K562 (cell line): Measurements from ENCODE around the gene PCSK2. TPM values are rescaled to one million over a fixed set of nuclear protein-coding genes. Genes with fewer than 3 reads are reported as not detected.

Experiments
- ATAC-seq: fragments of 200-7000 bp; cut with Tn5 transposase; 3 replicates; pipeline ENCODE4 v1.9.1; 2020; ENCODE audit warnings: moderate library complexity
- BruUV-seq: library from RNA; stranded (reverse); fragments of 400-500 nt; replicated peaks from 2 replicates; lab custom pipeline; 2021; lab: Mats Ljungman, UMichigan
- CTCF ChIA-PET: fragments of 300-600 bp; formaldehyde crosslinking; extraction: SDS; loops from one replicate; lab custom pipeline; 2021; ENCODE audit warnings: low intra/inter-chr PET ratio; lab: Yijun Ruan, JAX
- POLR2A ChIA-PET: fragments of 300-600, 350-650 bp; sonication (Branson Sonifier 250); formaldehyde crosslinking; extraction: SDS; loops from one replicate; lab custom pipeline; 2021; ENCODE audit warnings: antibody characterized with exemption, inconsistent platforms; lab: Yijun Ruan, JAX
- DNase-seq, 4 experiments: peaks; one replicate each; pipeline versions ENCODE4 v3.0.0 to v3.0.0-alpha.2; 2011 to 2018; ENCODE audit warnings: low spot score in 3 of 4, mixed read lengths in 3 of 4; ENCODE audit errors: extremely low read depth in 1 of 4
- FAIRE-seq: peaks from 2 replicates; lab custom pipeline; 2011; peaks lifted over from hg19 to GRCh38; lab: Jason Lieb, UNC
- H2AFZ ChIP-seq: 2 replicates; pipeline ENCODE4 v1.6.0; 2011; ENCODE audit warnings: low read depth, low read length, control low read depth, inconsistent platforms
- H3K27ac ChIP-seq: fragments of 200-600 bp; 3 replicates; pipeline ENCODE4 v1.8.0; 2011; ENCODE audit warnings: low read depth, mild to moderate bottlenecking, control low read depth, inconsistent platforms, low read length, moderate library complexity, mixed read lengths; ENCODE audit errors: extremely low read depth
- H3K27me3 ChIP-seq, 2 experiments: fragments of 300-600 bp in 1 of 2; 2 replicates in 1 of 2; 3 replicates in 1 of 2; pipeline versions ENCODE4 v1.6.0 to v1.8.0; 2011; ENCODE audit warnings: inconsistent platforms in 2 of 2, low read length in 2 of 2, mild to moderate bottlenecking in 1 of 2, mixed read lengths in 1 of 2, moderate library complexity in 1 of 2; ENCODE audit not compliant: control insufficient read depth in 2 of 2, insufficient read depth in 2 of 2
- H3K36me3 ChIP-seq: fragments of 300-600 bp; 3 replicates; pipeline ENCODE4 v1.8.0; 2011; ENCODE audit warnings: mild to moderate bottlenecking, low read length, inconsistent platforms; ENCODE audit not compliant: control insufficient read depth, insufficient read depth
- H3K4me1 ChIP-seq, 2 experiments: fragments of 200-600 bp in 1 of 2; replicated peaks in 1 of 2; 2 replicates in 1 of 2; 3 replicates in 1 of 2; pipeline versions ENCODE4 v1.5.1 to v1.8.0; 2011; ENCODE audit warnings: inconsistent platforms in 2 of 2, low read length in 2 of 2, mild to moderate bottlenecking in 1 of 2, mixed read lengths in 1 of 2, moderate library complexity in 1 of 2; ENCODE audit not compliant: control insufficient read depth in 2 of 2, insufficient read depth in 2 of 2
- H3K4me2 ChIP-seq: 2 replicates; pipeline ENCODE4 v1.6.1; 2011; ENCODE audit warnings: low read length, control low read depth, inconsistent platforms, mixed read lengths; ENCODE audit not compliant: insufficient read depth
- H3K4me3 ChIP-seq: fragments of 200-600 bp; sonication (generic), shearing (Covaris generic); 2 replicates; pipeline ENCODE4 v1.5.1; 2016; ENCODE audit warnings: control low read depth, inconsistent platforms
- H3K79me2 ChIP-seq: fragments of 200-600 bp; 3 replicates; pipeline ENCODE4 v1.8.0; 2011; ENCODE audit warnings: low read length, inconsistent platforms; ENCODE audit not compliant: control insufficient read depth, insufficient read depth
- H3K9ac ChIP-seq, 2 experiments: 2 replicates each; pipeline versions ENCODE4 v1.6.0 to v1.6.1; 2011; ENCODE audit warnings: low read depth in 2 of 2, low read length in 2 of 2, control low read depth in 1 of 2, inconsistent platforms in 1 of 2, mild to moderate bottlenecking in 1 of 2, mixed read lengths in 1 of 2; ENCODE audit not compliant: insufficient read depth in 1 of 2
- H3K9me1 ChIP-seq: one replicate; pipeline ENCODE4 v1.6.0; 2011; ENCODE audit warnings: inconsistent platforms, mild to moderate bottlenecking, low read length, moderate library complexity; ENCODE audit not compliant: control insufficient read depth, insufficient read depth
- H3K9me3 ChIP-seq: replicated peaks from 2 replicates; pipeline ENCODE4 v1.5.1; 2011; ENCODE audit warnings: low read depth, low read length, inconsistent platforms; ENCODE audit not compliant: control insufficient read depth, insufficient read depth
- H4K20me1 ChIP-seq: replicated peaks from 2 replicates; pipeline ENCODE4 v1.6.1; 2011; ENCODE audit warnings: low read length, inconsistent platforms, mixed read lengths; ENCODE audit not compliant: control insufficient read depth, insufficient read depth
- CEBPZ ChIP-seq: fragments of 150-350 bp; IDR thresholded peaks from 2 replicates; pipeline ENCODE4 v1.6.1; 2014; ENCODE audit warnings: low read depth, mild to moderate bottlenecking, low read length, borderline replicate concordance
- DACH1 ChIP-seq: fragments of 450-650 bp; IDR thresholded peaks from 2 replicates; pipeline ENCODE4 v1.6.1; 2018; ENCODE audit not compliant: partially characterized antibody
- HNRNPL ChIP-seq: fragments of 200-400 bp; formaldehyde crosslinking; IDR thresholded peaks from 2 replicates; pipeline ENCODE4 v1.6.1; 2017; ENCODE audit warnings: low read depth, mild to moderate bottlenecking, low read length
- MTA3 ChIP-seq: fragments of 450-650 bp; formaldehyde crosslinking; IDR thresholded peaks from 2 replicates; pipeline ENCODE4 v1.6.1; 2017; ENCODE audit warnings: mild to moderate bottlenecking, borderline replicate concordance
- NR4A1 ChIP-seq, 2 experiments: fragments of 250-450 bp in 1 of 2; fragments of 450-650 bp in 1 of 2; sonication (Bioruptor Pico) in 1 of 2; IDR thresholded peaks; 2 replicates each; pipeline versions ENCODE4 v1.4.0 to v1.6.1; 2016 to 2020; ENCODE audit warnings: mild to moderate bottlenecking in 2 of 2, missing compliant biosample characterization in 1 of 2, missing genetic modification characterization in 1 of 2, moderate library complexity in 1 of 2
- THRB ChIP-seq: fragments of 450-650 bp; formaldehyde crosslinking; conservative IDR thresholded peaks from 2 replicates; pipeline ENCODE4 v1.4.0; 2022; ENCODE audit warnings: mild to moderate bottlenecking, missing genetic modification characterization
- WHSC1 ChIP-seq: IDR thresholded peaks from one replicate; pipeline ENCODE4 v1.6.1; 2012; ENCODE audit warnings: low read length, control low read depth, inconsistent platforms
- ZNF143 ChIP-seq: sonication (generic); formaldehyde crosslinking; IDR thresholded peaks from 2 replicates; pipeline ENCODE4 v1.9.0; 2022; ENCODE audit warnings: mild to moderate bottlenecking, missing genetic modification reagents
- WGBS: fragments of 100-300 bp; shearing (Covaris generic); methylation state at CpG from one replicate; pipeline ENCODE4 v1.1.6; 2016; ENCODE audit warnings: low coverage, mixed read lengths; ENCODE audit not compliant: insufficient coverage; ENCODE audit errors: missing lambda C conversion rate; 5-methylcytosine and 5-hydroxymethylcytosine counted together
- in situ Hi-C: fragments of 300-500 bp; cut with MboI; formaldehyde crosslinking; loops from 4 replicates; pipeline ENCODE4 v1.15.0; 2018; ENCODE audit warnings: inconsistent platforms, mixed read lengths
- intact Hi-C: fragments of 100-400 bp; cut with micrococcal nuclease; formaldehyde crosslinking; loops from 2 replicates; pipeline ENCODE4 v1.14.2; 2022
- polyA plus RNA-seq, 8 experiments: library from polyadenylated mRNA; depleted of rRNA in 4 of 8; stranded (reverse) in 5 of 8; unstranded in 3 of 8; fragments of >200 nt; fragmentation: Nextera tagmentation in 2 of 8; fragmentation: Illumina TruSeq in 1 of 8; extraction: Ambion mirVana in 2 of 8; extraction: Trizol in 1 of 8; gene quantifications; 2 replicates each; pipeline versions ENCODE4 v1.2.1 to v1.2.3, GENCODE V29; 2011 to 2014; ENCODE audit warnings: inconsistent platforms in 1 of 8, missing spikeins in 1 of 8
- total RNA-seq, 7 experiments: library from RNA; depleted of rRNA in 6 of 7; stranded (reverse); fragments of >200 nt in 6 of 7; fragmentation: Illumina TruSeq in 2 of 7; extraction: Trizol in 2 of 7; gene quantifications; 2 replicates each; pipeline versions ENCODE4 v1.2.1 to v1.2.3, GENCODE V29; 2011 to 2021; ENCODE audit warnings: low replicate concordance in 1 of 7

PCSK2 gene
- total and polyA plus RNA-seq, 9 of the 15 experiments (the other 6 are each of a cell fraction or from before 2014, with no cell fraction given), result 0.04 to 0.07 (median 0.05) TPM; not detected in 6

DNA sequence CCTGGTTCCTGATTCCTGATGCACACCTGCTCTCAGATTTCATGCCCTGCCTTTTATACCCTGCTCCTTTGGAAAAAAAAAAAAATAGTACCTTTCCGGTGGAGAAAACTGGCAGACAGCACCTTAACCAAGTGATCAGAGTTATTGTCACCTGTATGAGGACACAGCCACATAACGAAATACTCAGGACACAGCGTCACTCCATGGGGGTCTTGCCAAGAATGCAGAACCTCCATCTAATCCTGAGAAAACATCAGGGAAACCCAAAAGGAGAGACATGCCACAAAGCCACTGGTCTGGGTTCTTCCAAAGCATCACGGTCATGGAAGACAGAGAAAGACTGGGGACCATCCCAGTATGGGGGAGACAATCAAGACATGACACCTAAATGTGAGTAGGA is 275.3 kb downstream of the PCSK2 start:
- in situ Hi-C loops, result loop anchor here (25.0 kb wide), 1 partner anchor 785 kb away; the partner anchor contains the start of gene ZNF133
- Histone ChIP-seq H3K79me2 (no peaks in the 10 kb centered on the region), H3K36me3 (no peaks in the 10 kb centered on the region), H3K27me3 (peaks cover 5 to 18% of the 10 kb centered on the region in 2 experiments; a peak in 4 of 5 replicates), H3K9ac (no peak overlapping the region), H4K20me1 (no peaks in the 10 kb centered on the region), H3K4me1 (peaks cover 0 to 19% of the 10 kb centered on the region in 2 experiments; a peak in 4 of 5 replicates), H3K27ac (no peak overlapping the region), H2AFZ (no peak overlapping the region), H3K4me3 (no peak overlapping the region), H3K4me2 (no peak overlapping the region), H3K9me1 (no peaks in the 10 kb centered on the region), H3K9me3 (no peaks in the 10 kb centered on the region)
- BruUV-seq, result no TSS peak
- WGBS, result 0% methylated on average over 4 of the region's 4 CpGs
- ChIA-PET POLR2A (no interaction called here), CTCF (interaction anchor here (0.6 kb wide), 1 partner anchor 792 kb away, joined by 3 read pairs; no protein-coding TSS in a partner anchor)
- intact Hi-C loops, result loop anchor here (10.0 kb wide), 2 partner anchors 493 to 773 kb away; no protein-coding TSS in a partner anchor
- TF ChIP-seq ZNF143 (CRISPR knock-in tag), result no peak
- TF ChIP-seq HNRNPL, result no peak
- TF ChIP-seq WHSC1, result no peak
- no peak for TF ChIP-seq MTA3
- TF ChIP-seq DACH1, result no peak
- no peak for TF ChIP-seq THRB (CRISPR knock-in tag)
- TF ChIP-seq NR4A1 (CRISPR knock-in tag; IDR thresholded peaks at IDR 0.05), result no peak
- no peak for TF ChIP-seq NR4A1 (tag; IDR thresholded peaks at IDR 0.05)
- no peak for TF ChIP-seq CEBPZ
- ATAC-seq (no peak), DNase-seq (no peak), FAIRE-seq (no peak)
